HG03432 (cell line): ENCODE results near the gene MUC5AC.
"Not testable (repeated sequence)": the region's sequence is repeated elsewhere in the genome, so short reads cannot be mapped to it uniquely, and the experiment has no call there.

Experiments used
- ATAC-seq: cut with Tn5 transposase; IDR thresholded peaks from one replicate; pipeline ENCODE4 v1.9.1; 2021; ENCODE audit warnings: mild to moderate bottlenecking, moderate library complexity; ENCODE audit not compliant: unreplicated experiment

The MUC5AC gene

GRCh38 chr11:1175461-1176223, 17.9 kb downstream of the MUC5AC start:
- ATAC-seq: no peak

DNA sequence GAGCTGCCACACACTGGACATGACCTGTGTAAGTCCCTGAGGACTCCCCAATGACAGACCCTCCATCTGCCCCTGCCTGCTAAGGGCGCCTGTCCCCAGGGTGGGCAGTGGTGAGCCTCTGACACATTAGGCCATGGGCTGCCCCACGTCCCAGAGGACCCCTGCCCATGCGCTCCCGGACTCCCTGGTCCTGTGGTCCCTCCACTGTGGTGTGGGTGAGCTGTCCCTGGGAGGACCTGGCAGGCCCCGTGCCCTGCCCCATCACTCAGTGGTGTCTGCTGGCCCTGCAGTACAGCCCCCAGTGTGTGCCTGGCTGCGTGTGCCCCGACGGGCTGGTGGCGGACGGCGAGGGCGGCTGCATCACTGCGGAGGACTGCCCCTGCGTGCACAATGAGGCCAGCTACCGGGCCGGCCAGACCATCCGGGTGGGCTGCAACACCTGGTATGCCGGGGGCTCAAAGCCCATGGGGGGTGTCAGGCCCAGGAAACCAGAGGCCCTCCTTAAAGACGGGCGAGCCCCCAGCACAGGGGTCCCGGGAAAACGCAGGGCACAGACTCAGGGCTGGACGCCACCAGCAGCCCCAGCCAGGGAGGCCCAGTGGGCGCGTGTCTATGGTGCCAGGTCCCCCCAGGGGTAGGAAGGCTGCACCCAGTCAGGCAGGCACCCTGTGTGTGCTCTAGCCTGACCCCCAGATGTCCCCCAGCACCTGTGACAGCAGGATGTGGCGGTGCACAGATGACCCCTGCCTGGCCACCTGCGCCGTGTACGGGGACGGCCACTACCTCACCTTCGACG, 18.7 kb downstream of the MUC5AC start:
- ATAC-seq: no peak

DNA sequence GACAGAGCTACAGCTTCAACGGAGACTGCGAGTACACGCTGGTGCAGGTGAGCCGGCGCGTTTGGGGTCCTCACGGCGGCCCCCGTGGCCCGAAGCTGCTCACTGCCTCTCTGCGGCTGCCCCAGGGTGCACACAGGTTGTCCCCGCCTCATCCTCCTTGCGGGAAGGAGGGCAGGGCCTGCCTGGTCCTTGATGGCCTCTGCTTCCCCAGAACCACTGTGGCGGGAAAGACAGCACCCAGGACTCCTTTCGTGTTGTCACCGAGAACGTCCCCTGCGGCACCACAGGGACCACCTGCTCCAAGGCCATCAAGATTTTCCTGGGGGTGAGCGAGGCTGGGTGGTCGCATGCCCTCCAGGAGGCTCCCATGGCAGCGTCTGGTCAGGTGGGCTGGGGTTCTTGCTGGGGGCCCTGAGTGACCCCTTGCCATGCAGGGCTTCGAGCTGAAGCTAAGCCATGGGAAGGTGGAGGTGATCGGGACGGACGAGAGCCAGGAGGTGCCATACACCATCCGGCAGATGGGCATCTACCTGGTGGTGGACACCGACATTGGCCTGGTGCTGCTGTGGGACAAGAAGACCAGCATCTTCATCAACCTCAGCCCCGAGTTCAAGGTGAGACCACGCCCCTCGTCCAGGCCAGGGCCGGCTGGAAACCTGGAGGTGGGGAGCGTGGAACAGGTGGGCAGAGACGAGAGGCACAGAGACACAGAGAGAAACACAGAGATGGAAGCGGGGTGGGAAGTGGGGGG, 19.4 kb downstream of the MUC5AC start:
- ATAC-seq: no peak

DNA sequence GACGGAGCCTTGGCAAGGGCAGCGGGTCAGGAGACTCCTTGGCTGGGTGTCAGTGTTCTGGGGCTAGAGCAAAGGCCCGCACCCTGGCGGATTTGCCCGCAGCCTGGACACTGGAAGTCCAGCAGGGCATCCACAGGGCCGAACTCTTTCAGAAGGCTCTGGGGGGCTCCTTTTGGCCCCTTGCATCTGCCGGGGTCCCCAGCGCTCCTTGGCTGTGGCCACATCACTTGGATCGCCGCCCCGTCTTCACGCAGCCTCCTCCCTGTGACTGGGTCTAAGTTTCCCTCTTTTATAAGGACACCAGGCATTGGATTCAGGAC, 20.0 kb downstream of the MUC5AC start:
- ATAC-seq: no peak

- no peak for ATAC-seq
These were observed 20.6 kb downstream of the MUC5AC start for GRCh38 chr11:1178201-1178885.

GRCh38 chr11:1178906-1179305, 21.2 kb downstream of the MUC5AC start:
- no peak for ATAC-seq

GRCh38 chr11:1179641-1180040, 21.9 kb downstream of the MUC5AC start:
- no peak for ATAC-seq

DNA sequence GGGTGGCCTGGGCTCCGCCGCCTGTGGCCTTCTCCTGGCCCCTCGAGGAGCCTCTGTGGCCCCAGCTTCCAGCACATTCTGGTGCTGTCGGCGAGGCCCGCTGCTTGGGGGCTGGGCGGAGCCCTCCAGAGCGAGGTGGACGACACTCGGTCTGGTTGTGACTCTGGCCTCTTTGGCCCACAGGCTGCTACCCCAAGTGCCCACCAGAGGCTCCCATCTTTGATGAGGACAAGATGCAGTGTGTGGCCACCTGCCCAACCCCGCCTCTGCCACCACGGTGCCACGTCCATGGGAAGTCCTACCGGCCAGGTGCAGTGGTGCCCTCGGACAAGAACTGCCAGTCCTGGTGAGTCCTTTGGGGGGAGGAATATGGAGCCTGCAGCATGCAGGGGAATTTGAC, 22.4 kb downstream of the MUC5AC start:
- ATAC-seq: no peak

DNA sequence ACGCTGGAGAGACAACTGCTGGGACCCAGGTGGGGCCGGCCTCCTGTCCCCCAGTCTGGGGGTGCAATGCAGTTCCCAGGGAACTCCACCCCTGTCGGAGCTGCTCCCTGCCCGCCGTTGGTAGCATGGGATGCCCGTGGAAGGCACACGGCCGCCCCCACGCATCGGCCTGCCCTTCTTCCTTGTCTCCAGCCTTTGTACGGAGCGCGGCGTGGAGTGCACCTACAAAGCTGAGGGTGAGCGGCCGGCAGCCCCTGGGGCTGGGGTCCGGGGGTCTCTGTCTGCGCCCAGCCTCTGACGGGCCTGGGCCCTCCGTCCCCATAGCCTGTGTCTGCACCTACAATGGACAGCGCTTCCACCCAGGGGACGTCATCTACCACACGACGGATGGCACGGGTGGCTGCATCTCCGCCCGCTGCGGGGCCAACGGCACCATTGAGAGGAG, 23.2 kb downstream of the MUC5AC start:
- no peak for ATAC-seq

DNA sequence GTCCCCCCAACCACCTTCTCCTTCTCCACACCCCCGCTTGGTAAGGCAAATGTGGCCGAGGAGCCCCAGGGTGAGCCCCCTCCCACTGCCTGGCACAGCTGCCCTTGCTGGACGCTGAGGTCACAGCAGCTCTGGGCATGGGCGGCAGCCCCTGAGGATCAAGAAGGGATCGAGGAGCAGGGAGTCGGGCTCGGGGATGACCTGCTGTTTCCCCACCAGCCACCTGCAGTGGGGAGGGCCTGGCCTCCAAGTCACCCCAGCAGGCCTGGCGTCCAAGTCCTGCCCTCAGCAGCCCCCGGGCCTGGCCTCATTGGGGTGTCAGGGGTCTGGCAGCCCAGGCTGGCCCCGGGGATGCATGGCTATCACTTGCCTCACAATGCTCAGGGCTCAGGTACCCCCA, 23.7 kb downstream of the MUC5AC start:
- ATAC-seq: no peak

GRCh38 chr11:1181853-1182535, 24.2 kb downstream of the MUC5AC start:
- ATAC-seq: no peak

GRCh38 chr11:1184139-1184538, 26.4 kb downstream of the MUC5AC start:
- not testable (repeated sequence) for ATAC-seq

DNA sequence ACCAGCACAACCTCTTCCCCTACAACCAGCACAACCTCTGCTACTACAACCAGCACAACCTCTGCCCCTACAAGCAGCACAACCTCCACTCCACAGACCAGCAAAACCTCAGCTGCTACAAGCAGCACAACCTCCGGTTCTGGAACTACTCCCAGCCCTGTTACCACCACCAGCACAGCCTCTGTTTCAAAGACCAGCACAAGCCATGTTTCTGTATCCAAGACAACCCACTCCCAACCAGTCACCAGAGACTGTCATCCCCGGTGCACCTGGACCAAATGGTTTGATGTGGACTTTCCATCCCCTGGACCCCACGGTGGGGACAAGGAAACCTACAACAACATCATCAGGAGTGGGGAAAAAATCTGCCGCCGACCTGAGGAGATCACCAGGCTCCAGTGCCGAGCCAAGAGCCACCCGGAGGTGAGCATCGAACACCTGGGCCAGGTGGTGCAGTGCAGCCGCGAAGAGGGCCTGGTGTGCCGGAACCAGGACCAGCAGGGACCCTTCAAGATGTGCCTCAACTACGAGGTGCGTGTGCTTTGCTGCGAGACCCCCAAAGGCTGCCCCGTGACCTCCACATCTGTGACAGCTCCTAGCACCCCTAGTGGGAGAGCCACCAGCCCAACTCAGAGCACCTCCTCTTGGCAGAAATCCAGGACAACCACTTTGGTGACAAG, 30.8 kb downstream of the MUC5AC start:
- not testable (repeated sequence) for ATAC-seq

DNA sequence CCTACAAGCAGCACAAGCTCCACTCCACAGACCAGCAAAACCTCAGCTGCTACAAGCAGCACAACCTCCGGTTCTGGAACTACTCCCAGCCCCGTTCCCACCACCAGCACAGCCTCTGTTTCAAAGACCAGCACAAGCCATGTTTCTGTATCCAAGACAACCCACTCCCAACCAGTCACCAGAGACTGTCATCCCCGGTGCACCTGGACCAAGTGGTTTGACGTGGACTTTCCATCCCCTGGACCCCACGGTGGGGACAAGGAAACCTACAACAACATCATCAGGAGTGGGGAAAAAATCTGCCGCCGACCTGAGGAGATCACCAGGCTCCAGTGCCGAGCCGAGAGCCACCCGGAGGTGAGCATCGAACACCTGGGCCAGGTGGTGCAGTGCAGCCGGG, 32.1 kb downstream of the MUC5AC start:
- not testable (repeated sequence) for ATAC-seq

DNA sequence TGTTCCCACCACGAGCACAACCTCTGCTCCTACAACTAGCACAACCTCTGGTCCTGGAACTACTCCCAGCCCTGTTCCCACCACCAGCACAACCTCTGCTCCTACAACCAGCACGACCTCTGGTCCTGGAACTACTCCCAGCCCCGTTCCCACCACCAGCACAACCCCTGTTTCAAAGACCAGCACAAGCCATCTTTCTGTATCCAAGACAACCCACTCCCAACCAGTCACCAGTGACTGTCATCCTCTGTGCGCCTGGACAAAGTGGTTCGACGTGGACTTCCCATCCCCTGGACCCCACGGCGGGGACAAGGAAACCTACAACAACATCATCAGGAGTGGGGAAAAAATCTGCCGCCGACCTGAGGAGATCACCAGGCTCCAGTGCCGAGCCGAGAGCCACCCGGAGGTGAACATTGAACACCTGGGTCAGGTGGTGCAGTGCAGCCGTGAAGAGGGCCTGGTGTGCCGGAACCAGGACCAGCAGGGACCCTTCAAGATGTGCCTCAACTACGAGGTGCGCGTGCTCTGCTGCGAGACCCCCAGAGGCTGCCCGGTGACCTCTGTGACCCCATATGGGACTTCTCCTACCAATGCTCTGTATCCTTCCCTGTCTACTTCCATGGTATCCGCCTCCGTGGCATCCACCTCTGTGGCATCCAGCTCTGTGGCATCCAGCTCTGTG, 34.2 kb downstream of the MUC5AC start:
- not testable (repeated sequence) for ATAC-seq

GRCh38 chr11:1192741-1193325, 35.1 kb downstream of the MUC5AC start:
- no peak for ATAC-seq

- ATAC-seq: no peak
These were observed 35.8 kb downstream of the MUC5AC start for GRCh38 chr11:1193326-1194230.
